Panc1 (cell line): ENCODE results near the gene IRF8. TPM values are rescaled to one million over a fixed set of nuclear protein-coding genes. Genes with fewer than 3 reads are reported as not detected.

Source experiments
- ATAC-seq: fragments of 200-7000 bp; cut with Tn5 transposase; 2 replicates; pipeline ENCODE4 v1.9.1; 2020; ENCODE audit warnings: mild to moderate bottlenecking, moderate library complexity
- BruUV-seq: library from RNA; stranded (reverse); fragments of 400-500 nt; replicated peaks from 2 replicates; lab custom pipeline; 2021; lab: Mats Ljungman, UMichigan
- CTCF ChIA-PET: fragments of 300-600 bp; sonication (Branson Sonifier 250); formaldehyde crosslinking; loops from one replicate; lab custom pipeline; 2022; ENCODE audit warnings: antibody characterized with exemption; lab: Charles Lee
- POLR2A ChIA-PET: fragments of 300-600 bp; sonication (Branson Sonifier 250); formaldehyde crosslinking; loops from one replicate; lab custom pipeline; 2022; ENCODE audit warnings: antibody characterized with exemption; lab: Charles Lee
- DNase-seq: peaks from one replicate; pipeline ENCODE4 v3.0.0-alpha.2; 2010; ENCODE audit warnings: low read depth, low spot score
- H3K27ac ChIP-seq: 2 replicates; pipeline ENCODE4 v1.5.1; 2011; ENCODE audit warnings: mild to moderate bottlenecking, low read length, inconsistent platforms
- H3K27me3 ChIP-seq: fragments of 200-500 bp; sonication (Bioruptor generic); 2 replicates; pipeline ENCODE4 v1.6.0; 2014; ENCODE audit warnings: low read length, inconsistent platforms; ENCODE audit not compliant: control insufficient read depth, insufficient read depth
- H3K36me3 ChIP-seq: fragments of 200-500 bp; sonication (Bioruptor generic); 2 replicates; pipeline ENCODE4 v1.5.1; 2014; ENCODE audit warnings: inconsistent platforms, mild to moderate bottlenecking, low read length, moderate library complexity; ENCODE audit not compliant: control insufficient read depth, insufficient read depth
- H3K4me1 ChIP-seq: 2 replicates; pipeline ENCODE4 v1.5.1; 2011; ENCODE audit warnings: inconsistent platforms, mild to moderate bottlenecking, low read length, moderate library complexity; ENCODE audit not compliant: control insufficient read depth, insufficient read depth
- H3K4me3 ChIP-seq, 2 experiments: 2 replicates each; pipeline ENCODE4 v1.5.1; 2011 to 2012; ENCODE audit warnings: low read depth in 2 of 2, low read length in 2 of 2, mild to moderate bottlenecking in 2 of 2, inconsistent platforms in 1 of 2, moderate library complexity in 1 of 2
- H3K9me3 ChIP-seq: fragments of 200-500 bp; sonication (Bioruptor generic); 2 replicates; pipeline ENCODE4 v1.5.1; 2014; ENCODE audit warnings: low read depth, mild to moderate bottlenecking, inconsistent platforms, low read length, moderate library complexity; ENCODE audit not compliant: control insufficient read depth, insufficient read depth
- CTCF ChIP-seq: fragments of 450-650 bp; IDR thresholded peaks from 2 replicates; pipeline ENCODE4 v1.5.1; 2017; ENCODE audit warnings: mild to moderate bottlenecking
- POLR2AphosphoS5 ChIP-seq: IDR thresholded peaks from 2 replicates; pipeline ENCODE4 v1.6.1; 2012; ENCODE audit warnings: mild to moderate bottlenecking, low read depth, low read length, moderate library complexity
- REST ChIP-seq, 2 experiments: IDR thresholded peaks; 2 replicates each; pipeline ENCODE4 v1.6.1; 2011 to 2012; ENCODE audit warnings: low read depth in 2 of 2, control low read depth in 1 of 2, low read length in 1 of 2, mild to moderate bottlenecking in 1 of 2, moderate library complexity in 1 of 2; ENCODE audit not compliant: insufficient read depth in 1 of 2
- SIN3A ChIP-seq: IDR thresholded peaks from 2 replicates; pipeline ENCODE4 v1.6.1; 2012; ENCODE audit warnings: low read depth, mild to moderate bottlenecking, low read length, moderate library complexity, borderline replicate concordance; ENCODE audit not compliant: insufficient read depth
- TCF7L2 ChIP-seq: IDR thresholded peaks from 2 replicates; pipeline ENCODE4 v1.6.1; 2011; ENCODE audit warnings: mild to moderate bottlenecking, low read depth, low read length, inconsistent platforms
- in situ Hi-C: cut with HindIII; loops from 2 replicates; pipeline ENCODE4 v1.10.0; 2016; ENCODE audit warnings: low sequenced_read_pairs, low pct_unique_long_range_greater_than_20kb
- intact Hi-C: fragments of 100-400 bp; cut with micrococcal nuclease; formaldehyde crosslinking; loops from one replicate; pipeline ENCODE4 v1.10.0; 2022; ENCODE audit not compliant: unreplicated experiment
- total RNA-seq: library from RNA; stranded (reverse); gene quantifications from one replicate; pipeline ENCODE4 v1.2.1, GENCODE V29; 2021; ENCODE audit not compliant: unreplicated experiment

IRF8 gene
- total RNA-seq, 1 experiment from 2014 or later: 0.62 TPM

GRCh38 chr16:85944572-85945423 is 45.8 kb downstream of the IRF8 start:
- intact Hi-C loops (no loop called here), in situ Hi-C loops (no loop called here)
- H3K4me1 ChIP-seq: no peaks in the 10 kb centered on the region
- POLR2A ChIA-PET: no interaction called here
- CTCF ChIA-PET: no interaction called here
- ATAC-seq: no peak
- no TSS peak for BruUV-seq
- H3K4me3 ChIP-seq: no peak overlapping the region
- H3K27me3 ChIP-seq: peaks cover 2% of the 10 kb centered on the region; the same call in 1 of the 2 replicates
- no peak for DNase-seq
- no peaks in the 10 kb centered on the region for H3K36me3 ChIP-seq
- TF ChIP-seq TCF7L2 (no peak), CTCF (no peak), REST (IDR thresholded peaks at IDR 0.05; ENCODE audit: insufficient read depth in 1 of 2, low read depth in 2 of 2, low read length in 1 of 2) (no peak), POLR2AphosphoS5 (no peak), SIN3A (no peak)
- H3K27ac ChIP-seq: no peak overlapping the region
- H3K9me3 ChIP-seq: no peaks in the 10 kb centered on the region

- BruUV-seq: no TSS peak
- DNase-seq (no peak), ATAC-seq (no peak)
- H3K4me1 ChIP-seq: no peaks in the 10 kb centered on the region
- ChIA-PET CTCF (no interaction called here), POLR2A (no interaction called here)
- no peaks in the 10 kb centered on the region for H3K9me3 ChIP-seq
- TF ChIP-seq CTCF (no peak), TCF7L2 (no peak), REST (IDR thresholded peaks at IDR 0.05; ENCODE audit: insufficient read depth in 1 of 2, low read depth in 2 of 2, low read length in 1 of 2) (no peak), SIN3A (no peak), POLR2AphosphoS5 (no peak)
- intact Hi-C loops (no loop called here), in situ Hi-C loops (no loop called here)
- H3K36me3 ChIP-seq: no peaks in the 10 kb centered on the region
- H3K4me3 ChIP-seq: no peak overlapping the region
- no peaks in the 10 kb centered on the region; the same call in 1 of the 2 replicates for H3K27me3 ChIP-seq
- H3K27ac ChIP-seq: no peak overlapping the region
Measured at GRCh38 chr16:85945424-85945751, 46.4 kb downstream of the IRF8 start.
